Activated CD4-positive, alpha-beta T cell treated with anti-CD3 and anti-CD28 coated beads for 36 hours (primary cell): ENCODE results near the gene RELCH. TPM values are rescaled to one million over a fixed set of nuclear protein-coding genes. Genes with fewer than 3 reads are reported as not detected.

Source experiments
- ATAC-seq: fragments of 200-7000 bp; cut with Tn5 transposase; one replicate; pipeline ENCODE4 v1.10.0; 2021; ENCODE audit warnings: mild to moderate bottlenecking, moderate library complexity
- CTCF ChIA-PET: fragments of 350-600 bp; sonication (Branson Sonifier 250); formaldehyde crosslinking; loops from one replicate; lab custom pipeline; 2021; ENCODE audit warnings: antibody characterized with exemption; lab: Charles Lee
- POLR2A ChIA-PET: fragments of 350-600 bp; sonication (Branson Sonifier 250); formaldehyde crosslinking; loops from one replicate; lab custom pipeline; 2021; ENCODE audit warnings: antibody characterized with exemption, inconsistent platforms; lab: Charles Lee
- DNase-seq: peaks from one replicate; pipeline ENCODE4 v3.0.0-alpha.2; 2020
- H3K27ac Mint-ChIP-seq: one replicate; pipeline ENCODE4 v1.8.0; 2021; ENCODE audit warnings: mixed read lengths
- H3K27me3 Mint-ChIP-seq: one replicate; pipeline ENCODE4 v1.8.0; 2021; ENCODE audit warnings: mixed read lengths
- H3K36me3 Mint-ChIP-seq: one replicate; pipeline ENCODE4 v1.8.0; 2021; ENCODE audit warnings: low read depth, mixed read lengths
- H3K4me1 Mint-ChIP-seq: one replicate; pipeline ENCODE4 v1.8.0; 2021; ENCODE audit warnings: mixed read lengths
- H3K4me3 Mint-ChIP-seq: one replicate; pipeline ENCODE4 v1.8.0; 2021; ENCODE audit warnings: mild to moderate bottlenecking, moderate library complexity, mixed read lengths
- H3K9me3 Mint-ChIP-seq: one replicate; pipeline ENCODE4 v1.8.0; 2021; ENCODE audit warnings: low read depth, mixed read lengths
- intact Hi-C, 2 experiments: fragments of 100-400 bp; cut with DNase I in 1 of 2; cut with micrococcal nuclease in 1 of 2; formaldehyde crosslinking; loops; one replicate each; pipeline versions ENCODE4 v1.14.2 to v1.15.1; 2022 to 2024; cut with DNase I, micrococcal nuclease
- total RNA-seq, 2 experiments: library from RNA; stranded (reverse); gene quantifications; one replicate each; pipeline ENCODE4 v1.2.3, GENCODE V29; 2021

RELCH gene
- total RNA-seq, 2 experiments from 2014 or later: 20.5 to 20.7 TPM

DNA sequence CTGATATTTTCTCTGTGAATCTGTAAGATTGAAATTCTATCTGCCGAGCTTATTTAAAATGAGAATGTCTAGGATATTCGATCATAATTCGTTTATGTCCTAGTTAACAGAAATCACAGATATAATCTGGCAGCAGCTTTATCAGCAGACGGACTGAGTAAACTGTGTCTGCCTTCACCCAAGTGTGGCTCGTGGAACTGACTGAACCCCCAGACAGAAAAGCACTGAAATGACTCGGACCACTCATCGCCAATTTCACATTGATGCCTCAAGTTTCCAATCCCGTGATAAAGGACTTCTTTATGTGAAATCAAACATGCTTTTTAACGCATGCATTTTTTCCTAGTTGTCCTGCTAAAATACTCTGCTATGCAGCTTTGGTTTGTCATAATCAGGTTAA lies 153.9 kb downstream of the RELCH start:
- H3K27me3 Mint-ChIP-seq: peaks cover 23% of the 10 kb centered on the region
- DNase-seq: no peak
- H3K9me3 Mint-ChIP-seq: no peaks in the 10 kb centered on the region
- H3K4me1 Mint-ChIP-seq: peaks cover 24% of the 10 kb centered on the region
- no peak overlapping the region for H3K27ac Mint-ChIP-seq
- ChIA-PET POLR2A (no interaction called here), CTCF (interaction anchor here (0.7 to 1.1 kb wide), 3 partner anchors 23 to 200 kb away, joined by 3 to 4 read pairs (median 3); no protein-coding TSS in a partner anchor)
- H3K36me3 Mint-ChIP-seq: no peaks in the 10 kb centered on the region
- ATAC-seq: no peak
- intact Hi-C loops: no loop called here
- H3K4me3 Mint-ChIP-seq: no peak overlapping the region

DNA sequence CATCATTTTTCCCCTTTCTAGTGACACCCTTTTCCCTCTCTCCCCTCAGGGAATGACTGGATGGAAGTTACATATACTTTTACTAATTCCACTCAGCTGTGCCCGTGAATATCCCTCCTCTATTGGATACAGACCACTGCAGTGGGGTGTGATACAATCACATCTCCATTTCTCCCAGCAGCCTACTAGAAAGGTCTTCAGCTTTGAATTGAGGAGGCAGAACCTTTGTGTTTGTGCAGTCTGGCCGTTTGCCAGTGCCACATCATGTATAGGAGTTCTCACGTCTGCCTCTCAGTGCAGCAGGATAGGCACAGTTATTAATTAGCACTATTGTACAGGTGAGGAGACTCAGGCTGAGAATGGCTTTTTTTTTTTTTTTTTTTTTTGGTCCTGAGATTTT lies 154.4 kb downstream of the RELCH start:
- peaks cover 24% of the 10 kb centered on the region for H3K4me1 Mint-ChIP-seq
- CTCF ChIA-PET: interaction anchor here (0.7 to 1.0 kb wide), 2 partner anchors 23 to 199 kb away, joined by 3 read pairs; no protein-coding TSS in a partner anchor

GRCh38 chr18:62342884-62343283 lies 155.8 kb downstream of the RELCH start:
- Mint-ChIP-seq H3K27me3 (peaks cover 18% of the 10 kb centered on the region), H3K27ac (no peak overlapping the region), H3K36me3 (no peaks in the 10 kb centered on the region), H3K4me3 (no peak overlapping the region), H3K9me3 (no peaks in the 10 kb centered on the region), H3K4me1 (peaks cover 28% of the 10 kb centered on the region)
- DNase-seq: no peak
- intact Hi-C loops: no loop called here
- ATAC-seq: no peak
- ChIA-PET CTCF (no interaction called here), POLR2A (interaction anchor here (0.6 kb wide), 1 partner anchor 440 kb away, joined by 5 read pairs; no protein-coding TSS in a partner anchor)

More for the DNA sequence above, 154.4 kb downstream of the RELCH start:
- Mint-ChIP-seq H3K27me3 (peaks cover 25% of the 10 kb centered on the region), H3K36me3 (no peaks in the 10 kb centered on the region), H3K4me3 (no peak overlapping the region), H3K27ac (no peak overlapping the region), H3K9me3 (no peaks in the 10 kb centered on the region)
- POLR2A ChIA-PET: no interaction called here
- DNase-seq: no peak
- intact Hi-C loops: no loop called here
- ATAC-seq: no peak

GRCh38 chr18:62343316-62343715 lies 156.3 kb downstream of the RELCH start:
- POLR2A ChIA-PET: interaction anchor here (0.6 kb wide), 1 partner anchor 439 kb away, joined by 5 read pairs; no protein-coding TSS in a partner anchor
- DNase-seq (no peak), ATAC-seq (no peak)
- Mint-ChIP-seq H3K4me3 (no peak overlapping the region), H3K36me3 (no peaks in the 10 kb centered on the region), H3K9me3 (no peaks in the 10 kb centered on the region), H3K4me1 (peaks cover 27% of the 10 kb centered on the region), H3K27ac (no peak overlapping the region), H3K27me3 (peaks cover 15% of the 10 kb centered on the region)
- intact Hi-C loops: no loop called here
- CTCF ChIA-PET: no interaction called here

- H3K9me3 Mint-ChIP-seq: no peaks in the 10 kb centered on the region
- no peaks in the 10 kb centered on the region for H3K36me3 Mint-ChIP-seq
- ChIA-PET POLR2A (no interaction called here), CTCF (interaction anchor here (0.6 to 0.8 kb wide), 2 partner anchors 57 to 227 kb away, joined by 3 read pairs; no protein-coding TSS in a partner anchor)
- H3K27ac Mint-ChIP-seq: no peak overlapping the region
- DNase-seq: no peak
- H3K27me3 Mint-ChIP-seq: peaks cover 9% of the 10 kb centered on the region
- no peak overlapping the region for H3K4me3 Mint-ChIP-seq
- peaks cover 13% of the 10 kb centered on the region for H3K4me1 Mint-ChIP-seq
- intact Hi-C loops: no loop called here
- ATAC-seq: no peak
These were observed 158.9 kb downstream of the RELCH start for GRCh38 chr18:62345909-62346308.

- ChIA-PET CTCF (no interaction called here), POLR2A (no interaction called here)
- Mint-ChIP-seq H3K27ac (no peak overlapping the region), H3K36me3 (no peaks in the 10 kb centered on the region), H3K9me3 (no peaks in the 10 kb centered on the region), H3K4me3 (no peak overlapping the region), H3K27me3 (peaks cover 9% of the 10 kb centered on the region), H3K4me1 (peaks cover 9% of the 10 kb centered on the region)
- DNase-seq (no peak), ATAC-seq (no peak)
- intact Hi-C loops: no loop called here
These were observed 159.5 kb downstream of the RELCH start for GRCh38 chr18:62346333-62347088.

DNA sequence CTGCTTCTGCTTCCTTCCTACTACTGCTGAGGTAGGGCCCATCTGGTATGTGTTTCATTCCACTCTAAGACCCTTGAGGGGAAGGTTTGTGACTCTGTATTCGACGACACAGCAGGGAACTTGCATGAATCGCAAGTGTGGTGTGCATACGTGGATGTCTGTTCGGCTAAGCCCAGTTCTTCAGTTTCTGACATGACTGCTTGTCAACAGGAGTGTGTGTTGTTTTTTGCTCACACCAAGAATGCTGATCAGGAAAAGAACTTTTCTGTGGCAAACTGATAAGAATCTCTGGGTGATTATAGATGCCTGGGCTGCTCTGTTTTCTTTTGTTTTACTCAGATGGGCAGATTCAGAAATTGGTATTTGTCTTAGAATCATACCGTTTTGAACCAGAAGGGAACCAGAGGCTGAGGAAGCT lies 160.0 kb downstream of the RELCH start:
- Mint-ChIP-seq H3K4me3 (no peak overlapping the region), H3K27ac (no peak overlapping the region), H3K27me3 (peaks cover 9% of the 10 kb centered on the region), H3K36me3 (no peaks in the 10 kb centered on the region), H3K9me3 (no peaks in the 10 kb centered on the region), H3K4me1 (peaks cover 9% of the 10 kb centered on the region)
- DNase-seq: no peak
- ChIA-PET CTCF (no interaction called here), POLR2A (no interaction called here)
- intact Hi-C loops: no loop called here
- no peak for ATAC-seq

DNA sequence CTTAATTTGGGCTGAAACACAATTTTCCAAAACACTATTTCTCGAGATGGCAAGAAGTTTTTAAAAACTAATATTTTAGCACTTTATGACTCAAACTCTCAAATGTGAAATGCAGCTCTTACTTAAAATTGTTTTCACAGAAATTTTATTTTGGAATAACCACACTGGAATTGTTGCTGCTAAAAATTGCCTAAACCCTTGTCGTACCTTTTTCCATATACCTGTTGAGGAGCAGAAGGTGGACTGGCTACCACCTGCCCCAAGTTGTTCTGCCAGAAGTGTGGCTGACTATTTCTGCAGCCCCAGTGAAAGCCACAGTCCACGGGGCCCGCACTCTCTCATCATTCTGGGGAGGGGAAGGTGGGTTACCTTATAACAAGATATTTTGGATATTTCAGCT lies 161.4 kb downstream of the RELCH start:
- Mint-ChIP-seq H3K27me3 (peaks cover 9% of the 10 kb centered on the region), H3K4me1 (peaks cover 4% of the 10 kb centered on the region), H3K36me3 (no peaks in the 10 kb centered on the region), H3K4me3 (no peak overlapping the region), H3K9me3 (no peaks in the 10 kb centered on the region), H3K27ac (no peak overlapping the region)
- no peak for DNase-seq
- intact Hi-C loops: no loop called here
- ATAC-seq: no peak
- POLR2A ChIA-PET: no interaction called here
- CTCF ChIA-PET: no interaction called here

DNA sequence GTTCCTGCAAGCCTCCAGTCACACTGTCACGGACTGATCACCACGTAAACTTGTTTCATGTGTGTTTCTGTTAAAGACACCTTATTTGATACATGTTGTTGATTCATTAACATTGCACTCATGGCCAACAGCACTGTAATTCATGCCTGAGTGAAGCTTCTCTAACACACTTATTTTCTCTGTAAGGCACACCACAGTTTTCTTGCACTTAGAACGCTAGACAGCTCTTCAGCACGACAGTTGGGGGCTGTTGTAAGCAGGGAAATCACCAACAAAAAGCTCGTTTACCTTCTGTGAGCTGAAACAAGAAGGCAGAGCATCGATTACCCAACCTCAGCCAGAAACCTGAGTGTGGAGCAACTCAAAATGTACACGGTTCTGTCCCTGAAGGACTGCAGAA lies 166.1 kb downstream of the RELCH start:
- ChIA-PET CTCF (no interaction called here), POLR2A (interaction anchor here (0.6 kb wide), 1 partner anchor 11 kb away, joined by 3 read pairs; no protein-coding TSS in a partner anchor)
- ATAC-seq: no peak
- H3K4me1 Mint-ChIP-seq: peaks cover under 1% of the 10 kb centered on the region
- H3K9me3 Mint-ChIP-seq: no peaks in the 10 kb centered on the region
- no peak for DNase-seq
- H3K27ac Mint-ChIP-seq: no peak overlapping the region
- intact Hi-C loops: no loop called here
- H3K4me3 Mint-ChIP-seq: no peak overlapping the region
- no peaks in the 10 kb centered on the region for H3K27me3 Mint-ChIP-seq
- H3K36me3 Mint-ChIP-seq: no peaks in the 10 kb centered on the region

DNA sequence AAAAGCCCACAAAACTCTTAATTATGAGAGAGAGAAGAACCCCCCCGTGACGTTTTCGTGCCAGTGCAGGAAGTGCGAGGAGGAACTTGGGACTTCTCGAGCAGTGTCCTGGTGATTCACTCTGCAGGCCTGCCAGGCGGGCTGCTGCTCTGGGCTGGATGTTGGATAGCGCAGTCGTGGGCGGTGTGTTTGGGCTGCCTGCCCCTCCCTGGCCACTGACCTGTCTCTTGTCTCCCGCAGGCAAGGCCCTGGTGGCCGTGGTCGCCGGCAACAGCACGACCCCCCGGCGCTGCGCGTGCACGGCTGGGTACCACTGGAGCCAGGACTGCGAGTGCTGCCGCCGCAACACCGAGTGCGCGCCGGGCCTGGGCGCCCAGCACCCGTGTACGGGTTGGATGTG lies 167.1 kb downstream of the RELCH start:
- ChIA-PET CTCF (no interaction called here), POLR2A (interaction anchor here (0.6 kb wide), 1 partner anchor 10 kb away, joined by 3 read pairs; no protein-coding TSS in a partner anchor)
- no peaks in the 10 kb centered on the region for H3K27me3 Mint-ChIP-seq
- no peak overlapping the region for H3K27ac Mint-ChIP-seq
- ATAC-seq: no peak
- no peaks in the 10 kb centered on the region for H3K9me3 Mint-ChIP-seq
- peaks cover 2% of the 10 kb centered on the region for H3K4me1 Mint-ChIP-seq
- DNase-seq: no peak
- H3K4me3 Mint-ChIP-seq: no peak overlapping the region
- intact Hi-C loops: no loop called here
- H3K36me3 Mint-ChIP-seq: no peaks in the 10 kb centered on the region

- DNase-seq (no peak), ATAC-seq (no peak)
- no peaks in the 10 kb centered on the region for H3K27me3 Mint-ChIP-seq
- intact Hi-C loops: no loop called here
- ChIA-PET POLR2A (no interaction called here), CTCF (interaction anchor here (0.6 to 0.7 kb wide), 2 partner anchors 11 to 93 kb away, joined by 4 read pairs; no protein-coding TSS in a partner anchor)
- no peaks in the 10 kb centered on the region for H3K9me3 Mint-ChIP-seq
- peaks cover 2% of the 10 kb centered on the region for H3K4me1 Mint-ChIP-seq
- H3K4me3 Mint-ChIP-seq: no peak overlapping the region
- H3K27ac Mint-ChIP-seq: no peak overlapping the region
- no peaks in the 10 kb centered on the region for H3K36me3 Mint-ChIP-seq
These were observed 170.1 kb downstream of the RELCH start for GRCh38 chr18:62357079-62357719.
